Mesodermal cell (in vitro differentiated cells): ENCODE data around the gene FKBP8.

ENCODE experiments used
- H3K27ac ChIP-seq: 2 replicates; pipeline ENCODE4 v1.7.0; 2013; ENCODE audit warnings: mild to moderate bottlenecking, low read depth, low read length, moderate library complexity; ENCODE audit not compliant: severe bottlenecking
- H3K36me3 ChIP-seq: 2 replicates; pipeline ENCODE4 v1.7.1; 2013; ENCODE audit warnings: mild to moderate bottlenecking, low read length, moderate library complexity; ENCODE audit not compliant: control insufficient read depth, insufficient read depth
- H3K4me1 ChIP-seq: one replicate; pipeline ENCODE4 v1.7.1; 2013; ENCODE audit warnings: mild to moderate bottlenecking, low read length; ENCODE audit not compliant: insufficient read depth, control insufficient read depth, poor library complexity, severe bottlenecking
- H3K4me3 ChIP-seq: 2 replicates; pipeline ENCODE4 v1.7.0; 2013; ENCODE audit warnings: low read length, control low read depth, mild to moderate bottlenecking; ENCODE audit not compliant: insufficient read depth, poor library complexity, severe bottlenecking; ENCODE audit errors: extremely low read depth
- H3K9me3 ChIP-seq: 2 replicates; pipeline ENCODE4 v1.7.1; 2013; ENCODE audit warnings: mild to moderate bottlenecking, low read length, moderate library complexity; ENCODE audit not compliant: control insufficient read depth
- WGBS, 2 experiments: methylation state at CpG; one replicate each; pipeline ENCODE4 v1.1.5; 2013; ENCODE audit warnings: missing lambda C conversion rate in 2 of 2; ENCODE audit not compliant: insufficient coverage in 2 of 2; 5-methylcytosine and 5-hydroxymethylcytosine counted together

The FKBP8 gene

DNA sequence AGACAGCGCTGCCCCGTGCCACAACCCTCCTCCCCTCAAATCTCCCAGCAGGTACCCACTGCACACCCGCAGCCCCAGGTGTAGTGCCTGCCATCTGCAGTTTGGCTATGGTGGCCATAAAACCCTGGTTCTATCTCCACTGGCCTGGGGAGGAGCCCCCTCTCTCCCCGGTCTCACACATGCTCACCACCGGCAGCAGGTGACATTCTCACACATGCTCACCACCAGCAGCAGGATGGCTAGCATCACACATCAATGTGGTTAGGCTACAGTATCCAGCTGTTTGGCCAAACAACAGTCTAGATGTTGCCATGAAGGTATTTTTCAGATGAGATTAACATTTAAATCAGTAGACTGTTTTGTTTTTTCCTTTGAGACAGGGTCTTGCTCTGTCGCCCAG lies 52.6 kb downstream of the FKBP8 start:
- Histone ChIP-seq H3K27ac (no peak overlapping the region), H3K4me3 (no peak overlapping the region), H3K4me1 (peaks cover 19% of the 10 kb centered on the region), H3K9me3 (no peaks in the 10 kb centered on the region), H3K36me3 (no peaks in the 10 kb centered on the region)
- 94 to 98% methylated on average over 6 of the region's 6 CpGs for WGBS, 2 experiments

- no peaks in the 10 kb centered on the region for H3K9me3 ChIP-seq
- H3K4me1 ChIP-seq, result peaks cover 17% of the 10 kb centered on the region
- H3K27ac ChIP-seq, result no peak overlapping the region
- H3K36me3 ChIP-seq, result no peaks in the 10 kb centered on the region
- 85 to 86% methylated on average over 14 of the region's 14 CpGs for WGBS, 2 experiments
- no peak overlapping the region for H3K4me3 ChIP-seq
Observed at GRCh38 chr19:18489627-18490184, 53.7 kb downstream of the FKBP8 start.

- Histone ChIP-seq H3K4me3 (no peak overlapping the region), H3K9me3 (no peaks in the 10 kb centered on the region), H3K36me3 (no peaks in the 10 kb centered on the region), H3K4me1 (peaks cover 14% of the 10 kb centered on the region), H3K27ac (no peak overlapping the region)
- 66 to 75% methylated on average over 19 to 22 of the region's 22 CpGs for WGBS, 2 experiments
Observed at GRCh38 chr19:18488838-18489626, 54.3 kb downstream of the FKBP8 start.

DNA sequence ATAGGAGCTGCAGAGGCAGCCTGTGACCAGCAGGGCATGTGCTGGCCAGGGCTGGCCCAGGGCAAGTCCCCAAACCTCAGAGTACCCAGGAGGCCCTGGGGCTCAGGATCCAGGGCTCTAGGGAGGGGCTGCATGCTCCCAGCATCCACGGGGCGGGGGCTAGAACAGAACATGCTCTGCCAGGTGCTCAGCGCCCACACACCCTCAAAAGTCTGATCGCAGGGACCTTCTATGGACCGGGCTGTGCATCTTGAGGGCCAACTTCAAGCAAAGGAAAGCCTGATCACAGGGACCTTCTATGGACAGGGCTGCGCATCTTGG lies 55.0 kb downstream of the FKBP8 start:
- WGBS, 2 experiments, result 90 to 96% methylated on average over 6 of the region's 6 CpGs
- no peak overlapping the region for H3K4me3 ChIP-seq
- no peaks in the 10 kb centered on the region for H3K9me3 ChIP-seq
- no peaks in the 10 kb centered on the region for H3K36me3 ChIP-seq
- H3K4me1 ChIP-seq, result peaks cover 14% of the 10 kb centered on the region
- no peak overlapping the region for H3K27ac ChIP-seq

GRCh38 chr19:18487576-18488402 lies 55.6 kb downstream of the FKBP8 start:
- Histone ChIP-seq H3K4me1 (peaks cover 14% of the 10 kb centered on the region), H3K36me3 (no peaks in the 10 kb centered on the region), H3K9me3 (no peaks in the 10 kb centered on the region), H3K27ac (no peak overlapping the region), H3K4me3 (no peak overlapping the region)
- WGBS, 2 experiments, result 94 to 96% methylated on average over 15 to 16 of the region's 17 CpGs

DNA sequence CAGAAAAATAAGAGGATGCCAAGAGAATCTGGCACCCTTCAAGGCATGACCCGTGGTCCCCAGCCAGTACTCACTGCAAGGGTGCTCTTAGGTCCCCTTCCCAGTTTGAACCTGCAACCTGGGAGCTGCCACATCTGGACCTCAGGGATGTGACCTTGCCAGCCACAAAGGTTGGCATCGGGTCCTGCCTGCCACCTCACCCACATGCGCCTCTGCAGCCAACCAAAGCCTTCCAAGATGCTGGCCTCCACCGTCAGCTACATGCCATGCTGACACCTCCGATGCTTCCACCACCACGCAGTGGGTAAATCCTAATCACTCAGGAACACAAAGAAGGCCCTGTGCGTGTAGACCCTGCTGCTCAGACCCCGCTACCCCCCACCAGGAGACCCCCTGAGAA lies 56.6 kb downstream of the FKBP8 start:
- no peaks in the 10 kb centered on the region for H3K36me3 ChIP-seq
- H3K4me3 ChIP-seq, result no peak overlapping the region
- WGBS, 2 experiments, result 94 to 96% methylated on average over 8 of the region's 8 CpGs
- no peak overlapping the region for H3K27ac ChIP-seq
- H3K4me1 ChIP-seq, result peaks cover 17% of the 10 kb centered on the region
- H3K9me3 ChIP-seq, result peaks cover 3% of the 10 kb centered on the region

DNA sequence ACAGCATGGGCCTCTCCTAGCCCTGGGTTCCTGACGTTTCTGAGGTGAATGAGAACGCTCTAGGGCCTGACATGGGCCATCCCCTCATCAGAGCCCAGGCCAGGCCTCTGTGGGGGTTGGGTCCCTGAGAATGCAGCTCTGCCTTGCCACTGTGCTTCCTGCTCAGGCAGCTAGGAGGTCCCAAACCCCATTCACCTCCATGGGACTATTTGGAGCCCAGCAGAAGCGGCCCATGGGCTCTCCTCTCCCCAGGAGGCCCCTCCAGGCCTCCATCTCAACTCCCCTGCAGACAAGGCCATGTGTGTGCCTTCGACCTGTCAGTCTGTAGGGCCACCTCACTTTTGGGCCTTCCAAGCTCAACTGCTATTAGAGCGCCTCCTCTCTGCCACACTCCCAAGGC lies 58.4 kb downstream of the FKBP8 start:
- no peak overlapping the region for H3K4me3 ChIP-seq
- no peaks in the 10 kb centered on the region for H3K36me3 ChIP-seq
- no peak overlapping the region for H3K27ac ChIP-seq
- 81 to 90% methylated on average over 4 to 5 of the region's 5 CpGs for WGBS, 2 experiments
- peaks cover 5% of the 10 kb centered on the region for H3K9me3 ChIP-seq
- peaks cover 23% of the 10 kb centered on the region for H3K4me1 ChIP-seq

GRCh38 chr19:18483119-18483890 lies 60.1 kb downstream of the FKBP8 start:
- no peak overlapping the region for H3K27ac ChIP-seq
- peaks cover 26% of the 10 kb centered on the region for H3K4me1 ChIP-seq
- 92 to 95% methylated on average over 6 to 9 of the region's 12 CpGs for WGBS, 2 experiments
- no peak overlapping the region for H3K4me3 ChIP-seq
- H3K36me3 ChIP-seq, result no peaks in the 10 kb centered on the region
- H3K9me3 ChIP-seq, result peaks cover 5% of the 10 kb centered on the region
